ENCODE results near the gene SULT4A1.

GRCh38 chr22:43911351-43911750 lies 49.0 kb upstream of the SULT4A1 start:
- no peak for TF ChIP-seq CTCF (IDR thresholded peaks at IDR 0.05)
- TF ChIP-seq ELF1 (IDR thresholded peaks at IDR 0.05): no peak
- no peak for TF ChIP-seq RFX5 (IDR thresholded peaks at IDR 0.05; ENCODE audit: low read length)
- TF ChIP-seq NFIC (IDR thresholded peaks at IDR 0.05; ENCODE audit: borderline replicate concordance): no peak
- no peak for TF ChIP-seq JUND (IDR thresholded peaks at IDR 0.05)
- TF ChIP-seq USF2 (IDR thresholded peaks at IDR 0.05; ENCODE audit: borderline replicate concordance, low read depth, low read length): no peak
- TF ChIP-seq MAX (IDR thresholded peaks at IDR 0.05; ENCODE audit: low read depth): no peak
- no peak for TF ChIP-seq YY1 (IDR thresholded peaks at IDR 0.05; ENCODE audit: low read depth)
- TF ChIP-seq USF1 (IDR thresholded peaks at IDR 0.05; ENCODE audit: borderline replicate concordance, low read depth): no peak
- TF ChIP-seq ZBTB33 (IDR thresholded peaks at IDR 0.05; ENCODE audit: borderline replicate concordance, low read depth): no peak
- TF ChIP-seq RXRA (IDR thresholded peaks at IDR 0.05; ENCODE audit: borderline replicate concordance, low read depth): no peak
- TF ChIP-seq RAD21 (IDR thresholded peaks at IDR 0.05; ENCODE audit: low read length): no peak
- TF ChIP-seq REST (IDR thresholded peaks at IDR 0.05; ENCODE audit: low read depth, low read length): no peak
- TF ChIP-seq EZH2phosphoT487 (IDR thresholded peaks at IDR 0.05; ENCODE audit: borderline replicate concordance, low read depth): no peak

Measured in SK-N-SH (cell line).